HG02623 (cell line): ENCODE results near the gene EFCAB3.
"Not testable (repeated sequence)": the region's sequence is repeated elsewhere in the genome, so short reads cannot be mapped to it uniquely, and the experiment has no call there.

Source experiments
- ATAC-seq: cut with Tn5 transposase; IDR thresholded peaks from one replicate; pipeline ENCODE4 v1.9.1; 2021; ENCODE audit warnings: moderate library complexity; ENCODE audit not compliant: unreplicated experiment

The EFCAB3 gene

DNA sequence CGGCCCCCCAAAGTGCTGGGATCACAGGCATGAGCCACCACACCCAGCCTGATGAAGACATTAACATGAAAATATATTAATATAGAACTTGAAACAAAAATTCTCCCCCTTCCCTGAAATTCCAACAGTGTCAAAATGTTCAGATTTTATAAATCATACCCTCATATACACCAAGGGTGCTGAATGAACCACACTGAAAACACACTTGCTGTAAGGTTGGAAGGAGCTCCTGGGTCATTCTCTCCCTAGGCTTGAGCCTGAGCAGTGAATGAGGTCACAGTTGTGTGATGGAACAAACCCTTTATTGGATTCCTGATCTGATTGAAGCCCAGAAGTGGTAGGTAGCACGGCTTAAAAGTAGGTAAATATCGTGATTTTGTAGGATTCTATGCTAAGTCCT is at the start of gene EFCAB3:
EFCAB3 (plus strand) TSS at position 301 of the 400 bp plus-strand sequence. CDS start 2,427 bp downstream, outside the sequence.
- no peak for ATAC-seq

DNA sequence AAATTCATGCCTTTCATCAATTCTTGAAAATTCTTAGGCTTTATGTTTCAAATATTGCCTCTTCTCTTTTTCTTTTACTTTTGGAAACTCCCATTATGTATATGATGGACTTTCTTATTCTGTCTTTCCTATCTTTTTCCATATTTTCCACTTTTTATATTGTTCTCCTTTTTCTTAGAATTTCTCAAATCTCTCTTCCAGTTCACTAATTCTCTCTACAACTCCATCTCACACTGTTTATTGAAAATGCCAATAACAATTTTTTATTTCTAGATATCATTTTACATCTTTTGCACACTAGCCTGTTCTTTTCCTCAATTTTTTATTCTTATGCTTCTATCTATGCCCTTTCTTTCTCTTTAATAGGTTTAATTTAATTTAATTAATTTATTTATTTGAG is 43.8 kb upstream of the EFCAB3 start:
- no peak for ATAC-seq

- no peak for ATAC-seq
These were observed 36.5 kb upstream of the EFCAB3 start for GRCh38 chr17:62343764-62344270.

DNA sequence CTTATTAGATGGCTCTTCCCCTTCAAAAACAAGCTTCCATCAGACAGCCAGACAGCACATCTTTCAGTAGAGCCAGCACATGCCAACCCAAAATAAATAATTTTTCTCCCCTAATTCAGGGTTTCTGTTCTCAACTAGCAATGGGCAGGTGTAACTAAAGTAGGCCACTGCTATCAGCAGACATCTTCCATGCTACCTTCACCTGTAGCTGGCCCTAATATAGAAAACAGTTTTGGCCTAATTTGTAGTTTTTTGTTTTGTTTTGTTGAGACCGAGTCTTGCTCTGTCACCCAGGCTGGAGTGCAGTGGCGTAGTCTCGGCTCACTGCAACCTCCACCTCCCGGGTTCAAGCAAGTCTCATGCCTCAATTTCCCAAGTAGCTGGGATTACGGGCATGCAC is 29.2 kb upstream of the EFCAB3 start:
- no peak for ATAC-seq

- ATAC-seq = no peak
These were observed 14.2 kb upstream of the EFCAB3 start for GRCh38 chr17:62366191-62366590.

GRCh38 chr17:62381561-62381960 is 1.2 kb downstream of the EFCAB3 start:
- no peak for ATAC-seq

DNA sequence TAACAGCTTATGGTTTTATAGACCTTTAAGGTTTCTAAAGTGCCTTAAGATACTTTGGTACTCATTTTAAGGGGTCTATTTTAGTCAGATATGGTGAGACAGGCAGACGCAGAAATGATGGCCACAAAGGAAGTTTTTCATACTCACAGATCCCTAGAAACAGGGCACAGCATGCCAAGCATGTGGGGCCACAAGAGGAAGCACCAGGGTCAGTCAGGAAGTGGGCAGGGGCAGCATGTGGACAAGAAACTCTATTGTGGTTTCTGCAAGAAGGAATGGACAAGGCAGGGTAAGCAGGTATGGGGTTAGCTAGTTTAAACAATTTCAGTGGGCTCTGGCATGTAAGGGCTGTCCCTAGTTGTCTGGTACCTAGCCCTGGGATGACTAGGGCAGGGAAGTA is 8.5 kb downstream of the EFCAB3 start:
- ATAC-seq = no peak

DNA sequence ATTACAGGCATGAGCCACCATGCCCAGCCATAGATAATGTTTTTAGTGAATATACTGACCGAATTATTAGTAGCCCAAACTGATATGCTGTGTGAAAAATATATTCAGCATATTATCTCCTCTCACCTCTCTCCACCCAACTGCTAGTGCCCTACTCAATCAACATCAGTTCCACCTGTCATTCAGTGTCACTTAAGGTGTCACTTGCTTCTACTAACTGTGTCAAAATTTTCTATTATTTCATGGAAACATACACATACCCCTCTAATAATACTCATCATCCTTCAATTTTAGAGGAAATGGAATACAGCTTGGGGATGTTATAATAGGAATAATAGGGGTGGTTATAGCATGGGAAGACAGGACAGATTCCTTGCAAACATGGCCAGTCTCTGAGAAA is 12.6 kb downstream of the EFCAB3 start:
- ATAC-seq = no peak

DNA sequence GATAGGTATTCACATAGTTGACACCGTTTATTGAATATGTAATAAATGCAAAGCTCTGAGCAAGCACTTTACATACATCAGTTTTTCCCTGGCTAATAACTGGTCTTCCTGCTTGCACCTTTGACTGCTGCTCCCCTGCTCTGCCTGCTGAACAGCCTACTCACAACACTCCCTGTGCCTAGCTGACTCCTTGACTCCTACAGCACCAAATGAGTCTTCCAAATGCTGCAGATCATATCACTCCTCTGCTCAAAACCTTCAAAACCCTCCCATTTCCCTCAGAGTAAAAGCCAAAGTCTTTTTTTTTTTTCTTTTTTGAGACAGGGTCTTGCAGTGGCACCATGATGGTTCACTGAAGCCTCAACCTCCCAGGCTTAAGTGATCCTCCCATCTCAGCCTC is 18.5 kb downstream of the EFCAB3 start:
- no peak for ATAC-seq

DNA sequence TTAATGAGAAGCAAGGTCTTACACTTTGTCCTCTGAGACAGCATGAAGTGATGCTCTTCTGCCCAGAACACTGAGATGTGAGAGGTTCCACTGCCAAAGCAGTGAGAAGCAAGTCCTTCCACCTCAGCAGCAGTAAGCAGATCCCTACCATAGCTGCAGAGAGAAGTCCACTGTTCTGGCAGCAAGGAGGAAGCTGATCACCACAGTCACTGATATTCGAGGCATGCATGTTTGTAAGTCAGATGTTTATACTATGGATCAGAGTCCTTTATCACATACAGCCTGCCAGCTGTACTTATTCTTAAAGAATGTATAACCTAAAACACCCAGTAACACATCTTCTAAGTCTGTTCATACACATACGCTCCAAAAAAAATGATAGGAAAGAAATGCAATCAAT is 25.1 kb downstream of the EFCAB3 start:
- ATAC-seq = no peak

GRCh38 chr17:62413090-62413489 is 32.7 kb downstream of the EFCAB3 start:
- ATAC-seq = not testable (repeated sequence)

- peak; percentile 94 for ATAC-seq
These were observed 43.5 kb downstream of the EFCAB3 start, which contains the start of gene METTL2A for GRCh38 chr17:62423647-62424461. Gene METTL2A, plus strand, starts transcription at chr17:62423897. Its CDS starts 6 bp downstream, at chr17:62423903.

DNA sequence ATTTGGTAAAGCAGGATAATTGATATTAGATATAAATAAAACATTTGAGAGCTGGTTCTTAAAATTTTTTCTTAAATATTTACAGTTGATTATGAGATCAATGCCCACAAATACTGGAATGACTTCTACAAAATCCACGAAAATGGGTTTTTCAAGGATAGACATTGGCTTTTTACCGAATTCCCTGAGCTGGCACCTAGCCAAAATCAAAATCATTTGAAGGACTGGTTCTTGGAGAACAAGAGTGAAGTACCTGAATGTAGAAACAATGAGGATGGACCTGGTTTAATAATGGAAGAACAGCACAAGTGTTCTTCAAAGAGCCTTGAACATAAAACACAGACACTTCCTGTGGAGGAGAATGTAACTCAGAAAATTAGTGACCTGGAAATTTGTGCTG is 45.9 kb downstream of the EFCAB3 start:
- ATAC-seq = not testable (repeated sequence)

DNA sequence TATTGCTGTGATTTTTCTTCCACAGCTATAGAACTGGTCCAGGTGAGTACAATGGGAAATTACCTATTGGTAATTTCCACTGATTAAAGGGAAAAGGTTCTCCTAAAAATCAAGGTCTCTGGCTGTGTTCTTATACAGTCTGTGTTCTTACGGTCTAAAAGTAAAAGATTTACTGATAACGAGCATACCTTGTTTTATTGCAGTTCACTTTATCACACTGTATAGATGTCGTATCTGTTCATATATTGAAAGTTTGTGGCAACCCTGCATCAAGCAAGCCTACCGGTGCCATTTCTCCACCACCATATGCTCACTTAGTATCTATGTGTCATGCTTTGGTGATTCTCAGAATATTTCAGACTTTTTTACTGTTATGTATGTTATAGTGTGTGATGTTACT is 54.9 kb downstream of the EFCAB3 start:
- not testable (repeated sequence) for ATAC-seq

DNA sequence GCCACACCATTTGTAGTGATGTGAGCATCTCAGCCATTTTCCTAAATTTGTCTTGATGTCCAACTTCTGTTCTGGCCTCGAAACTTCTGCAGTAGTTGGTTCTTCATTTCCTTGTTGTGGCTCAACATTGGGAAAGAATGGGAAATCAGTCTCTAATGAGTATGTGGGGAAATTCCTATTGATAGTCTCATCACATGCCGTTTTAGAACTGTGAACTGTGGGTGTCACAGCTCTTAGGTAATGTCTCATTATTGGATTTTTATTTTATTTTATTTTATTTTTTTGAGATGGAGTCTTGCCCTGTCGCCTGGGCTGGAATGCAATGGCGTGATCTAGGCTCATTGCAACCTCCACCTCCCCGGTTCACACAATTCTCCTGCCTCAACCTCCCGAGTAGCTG is 60.8 kb downstream of the EFCAB3 start:
- not testable (repeated sequence) for ATAC-seq

- ATAC-seq = no peak
These were observed 63.7 kb downstream of the EFCAB3 start for GRCh38 chr17:62444063-62444462.

- not testable (repeated sequence) for ATAC-seq
These were observed 65.4 kb downstream of the EFCAB3 start for GRCh38 chr17:62445791-62446190.

- not testable (repeated sequence) for ATAC-seq
These were observed 71.8 kb downstream of the EFCAB3 start for GRCh38 chr17:62452195-62452594.

GRCh38 chr17:62453041-62453440 is 72.7 kb downstream of the EFCAB3 start:
- not testable (repeated sequence) for ATAC-seq

DNA sequence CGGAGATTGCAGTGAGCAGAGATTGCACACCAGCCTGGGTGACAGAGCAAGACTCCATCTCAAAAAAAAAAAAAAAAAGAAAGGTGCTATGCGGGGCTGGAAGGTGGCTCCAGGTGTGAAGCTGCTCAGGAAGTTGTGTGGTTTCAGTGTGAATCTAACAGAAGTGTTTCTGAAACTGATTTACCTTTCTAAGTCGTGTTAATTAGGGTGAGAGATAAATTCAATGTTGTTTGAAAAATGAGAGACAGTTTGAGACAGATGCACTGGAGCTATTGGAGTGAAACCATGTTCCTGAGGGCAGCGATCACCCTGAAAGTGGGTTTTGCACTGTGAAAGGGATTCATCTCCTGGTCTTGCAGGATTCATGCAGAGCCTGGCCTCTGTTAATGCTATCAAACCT is 73.3 kb downstream of the EFCAB3 start:
- ATAC-seq = peak; percentile 21

DNA sequence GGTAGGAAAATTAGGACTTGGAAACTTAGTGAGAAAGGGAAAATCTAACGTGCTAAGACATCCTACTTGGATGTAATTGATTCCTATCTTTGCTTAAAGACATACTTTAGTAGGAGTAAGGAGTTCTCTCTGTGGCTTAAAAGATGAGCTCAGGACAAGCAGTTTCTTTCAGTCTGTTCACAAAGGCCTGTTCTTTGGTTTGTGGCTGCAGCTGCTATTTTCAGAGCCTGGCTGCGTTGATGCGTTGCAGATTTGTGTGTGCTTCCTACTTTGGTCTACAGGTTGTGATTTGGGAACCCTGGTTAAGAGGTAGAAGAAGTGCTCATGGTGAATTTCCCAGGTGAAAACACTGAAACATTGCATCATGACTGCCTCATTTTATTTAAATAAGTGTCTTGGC is 73.8 kb downstream of the EFCAB3 start:
- ATAC-seq = peak; percentile 60

- no peak for ATAC-seq
These were observed 75.7 kb downstream of the EFCAB3 start for GRCh38 chr17:62456016-62456415.
